Midbrain (tissue), 1 donor: ENCODE measurements around the gene MRPS6.

Experiments
- DNase-seq: peaks from one replicate; lab custom pipeline; 2025; lab: John Stamatoyannopoulos, UW

The MRPS6 gene

GRCh38 chr21:34073032-34073748, at the start of gene MRPS6, which contains the start of gene SLC5A3:
MRPS6 (plus strand) TSS chr21:34073578; CDS start chr21:34073701, 123 bp downstream.
SLC5A3 (plus strand) TSS chr21:34073578; CDS start chr21:34095199, 21,621 bp downstream.
- peak; percentile 84 for DNase-seq

DNA sequence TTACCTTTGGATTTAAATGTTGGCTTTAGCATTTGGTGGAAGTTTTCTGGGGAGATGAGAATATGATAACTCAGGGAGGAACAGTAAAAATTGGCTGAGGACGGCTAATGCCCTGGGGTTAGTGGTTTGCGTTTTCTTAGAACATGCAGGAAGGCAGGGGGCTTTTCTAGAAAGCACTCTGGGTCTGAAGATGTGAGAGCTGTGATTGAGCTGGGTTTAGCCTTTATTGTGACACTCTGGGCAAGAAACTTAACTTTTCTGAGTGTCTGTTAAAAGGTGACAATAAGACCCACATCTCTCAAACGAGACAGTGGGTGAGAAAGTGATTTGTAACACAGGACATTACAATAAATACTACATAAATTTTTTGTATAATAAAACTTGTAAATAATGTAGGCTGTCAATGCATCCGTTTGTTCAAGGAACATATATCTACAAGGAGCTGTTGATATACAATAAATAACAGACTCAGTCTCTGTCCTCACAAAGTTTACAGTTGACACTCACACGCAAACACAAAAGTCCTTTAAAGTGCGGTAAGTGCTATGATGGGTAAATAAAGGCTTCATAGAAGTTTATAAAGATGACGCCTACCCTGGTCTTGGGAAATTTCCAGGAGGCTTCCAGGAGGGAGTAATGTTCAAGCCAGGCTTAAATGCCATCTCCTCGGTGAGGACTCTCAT, 49.5 kb upstream of the MRPS6 start:
- DNase-seq = no peak

- DNase-seq = no peak
Observed at GRCh38 chr21:34024374-34024693, 49.0 kb upstream of the MRPS6 start.

GRCh38 chr21:34027721-34028461, 45.5 kb upstream of the MRPS6 start:
- no peak for DNase-seq

DNA sequence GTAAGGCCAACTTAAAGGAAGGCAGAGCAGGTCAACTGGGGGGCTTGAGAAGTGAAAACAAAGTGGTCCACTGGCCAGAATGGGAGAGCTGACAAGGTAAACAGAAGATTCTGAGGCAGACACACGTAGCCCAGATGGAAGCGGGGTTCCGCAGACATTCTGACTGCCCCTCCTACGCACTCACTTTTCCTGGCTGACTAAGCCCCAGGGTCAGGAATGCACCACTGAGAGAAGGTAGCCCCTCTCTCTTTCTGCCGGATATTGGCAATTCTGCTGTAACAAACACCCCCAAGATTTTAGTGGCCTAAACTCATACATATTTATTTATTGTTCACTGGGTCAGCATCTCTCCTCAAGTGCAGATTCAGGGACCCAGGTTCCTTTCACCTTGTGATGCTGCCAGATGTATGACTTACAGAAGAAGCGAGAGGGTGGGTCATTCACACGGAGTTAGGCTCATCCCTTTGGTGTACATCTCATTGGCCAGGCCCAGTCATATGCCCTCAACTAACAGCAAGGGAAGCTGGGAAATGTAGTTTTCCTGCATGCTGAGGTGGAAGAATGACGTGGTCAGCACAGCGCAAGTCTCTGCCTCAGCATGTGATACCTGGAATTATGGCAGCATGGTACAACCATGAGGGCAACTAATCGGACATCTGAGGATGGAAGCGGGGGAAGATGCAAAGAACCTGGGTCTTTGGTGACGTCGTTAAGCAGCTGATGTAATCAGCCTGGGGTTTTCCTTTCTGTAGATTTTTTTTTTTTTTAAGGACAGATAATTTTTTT, 43.4 kb upstream of the MRPS6 start:
- DNase-seq = no peak

DNA sequence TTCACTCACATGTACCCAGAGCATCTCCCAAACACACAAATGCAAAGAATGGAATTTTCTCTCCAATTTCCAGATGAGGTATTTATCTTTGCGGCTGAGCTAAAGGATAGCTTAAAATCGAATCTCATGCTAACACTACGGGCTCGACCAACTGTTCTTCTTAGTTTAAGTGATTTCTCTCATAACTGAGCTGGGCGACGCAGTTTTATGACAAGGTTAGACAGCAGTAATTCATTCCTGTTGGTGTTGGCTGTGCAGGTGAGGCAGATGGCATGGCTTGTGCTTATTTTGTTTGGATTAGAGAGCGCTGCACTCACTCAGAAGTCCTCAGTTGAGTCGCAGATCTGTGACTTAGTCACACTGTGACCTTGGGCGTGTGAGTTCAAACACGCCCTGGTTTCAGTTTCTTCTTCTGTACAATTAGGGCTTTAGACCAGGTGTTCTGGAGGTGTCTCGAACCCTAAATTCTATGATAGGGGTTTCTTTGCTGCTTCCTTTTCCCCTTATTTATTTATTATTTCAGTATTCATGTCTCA, 41.5 kb upstream of the MRPS6 start:
- DNase-seq = no peak

DNA sequence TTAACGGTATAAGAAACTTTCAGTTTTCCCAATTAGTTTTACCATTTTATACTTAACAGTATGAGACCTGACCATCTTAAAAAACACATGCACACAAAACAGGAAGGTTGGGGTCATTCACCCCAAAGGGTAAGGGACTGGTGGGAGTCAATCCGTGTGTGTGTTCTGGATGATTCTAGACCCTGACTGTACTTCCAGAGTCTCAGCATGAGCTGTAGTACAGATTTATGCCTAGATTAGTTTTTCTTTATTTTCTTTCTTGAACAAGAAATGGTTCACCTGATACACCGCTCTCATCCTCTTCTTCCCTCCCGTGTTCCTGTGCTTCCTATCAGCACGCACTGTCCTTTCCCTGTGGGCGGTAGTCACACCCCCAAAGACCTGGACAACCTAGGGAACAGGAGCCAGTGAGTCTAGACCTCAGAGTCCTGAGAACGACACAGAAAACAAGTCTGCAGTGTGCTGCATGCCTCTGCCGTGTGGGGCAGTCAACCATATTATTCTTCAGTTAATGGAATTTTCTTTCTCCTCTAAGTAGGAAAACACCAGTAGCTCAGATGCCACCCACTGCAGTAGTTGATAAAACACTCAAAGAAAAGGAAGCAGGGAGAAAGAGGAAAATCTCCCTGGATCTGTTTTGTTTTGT, 38.9 kb upstream of the MRPS6 start:
- no peak for DNase-seq

DNA sequence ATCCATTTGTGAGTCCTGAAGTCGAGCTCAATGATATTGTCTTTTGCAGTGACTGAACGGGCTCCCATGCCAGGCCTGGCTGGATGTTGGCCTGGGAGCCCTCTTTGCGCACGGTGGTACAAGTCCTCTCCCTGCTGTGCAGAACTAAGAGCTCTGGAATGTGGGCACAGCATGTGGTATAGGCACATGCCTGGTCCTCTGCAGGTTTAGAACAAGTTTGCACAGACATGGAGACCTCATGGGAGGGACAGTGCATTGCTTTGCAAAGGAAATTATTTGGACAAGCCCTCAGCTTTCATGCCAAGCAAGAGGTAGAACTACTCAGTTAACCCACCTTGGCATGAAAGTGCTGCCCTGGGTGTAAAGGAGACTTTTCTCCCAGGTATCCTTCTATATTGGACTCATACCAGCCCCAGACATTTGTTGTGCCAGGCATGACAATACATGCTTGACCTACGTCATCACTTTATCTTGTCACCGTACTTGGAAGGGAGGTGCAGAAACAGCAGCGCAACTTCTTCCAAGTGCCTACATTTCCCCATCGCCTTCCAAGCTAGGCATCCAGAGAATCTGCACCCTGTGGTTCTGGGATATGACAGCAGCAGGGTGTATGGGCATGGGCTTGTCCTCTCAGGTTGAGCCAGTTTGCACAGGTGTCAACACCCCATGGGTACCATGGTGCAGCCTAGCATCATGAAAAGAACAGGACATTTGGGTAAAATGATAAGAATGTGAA, 37.6 kb upstream of the MRPS6 start:
- DNase-seq = no peak

DNA sequence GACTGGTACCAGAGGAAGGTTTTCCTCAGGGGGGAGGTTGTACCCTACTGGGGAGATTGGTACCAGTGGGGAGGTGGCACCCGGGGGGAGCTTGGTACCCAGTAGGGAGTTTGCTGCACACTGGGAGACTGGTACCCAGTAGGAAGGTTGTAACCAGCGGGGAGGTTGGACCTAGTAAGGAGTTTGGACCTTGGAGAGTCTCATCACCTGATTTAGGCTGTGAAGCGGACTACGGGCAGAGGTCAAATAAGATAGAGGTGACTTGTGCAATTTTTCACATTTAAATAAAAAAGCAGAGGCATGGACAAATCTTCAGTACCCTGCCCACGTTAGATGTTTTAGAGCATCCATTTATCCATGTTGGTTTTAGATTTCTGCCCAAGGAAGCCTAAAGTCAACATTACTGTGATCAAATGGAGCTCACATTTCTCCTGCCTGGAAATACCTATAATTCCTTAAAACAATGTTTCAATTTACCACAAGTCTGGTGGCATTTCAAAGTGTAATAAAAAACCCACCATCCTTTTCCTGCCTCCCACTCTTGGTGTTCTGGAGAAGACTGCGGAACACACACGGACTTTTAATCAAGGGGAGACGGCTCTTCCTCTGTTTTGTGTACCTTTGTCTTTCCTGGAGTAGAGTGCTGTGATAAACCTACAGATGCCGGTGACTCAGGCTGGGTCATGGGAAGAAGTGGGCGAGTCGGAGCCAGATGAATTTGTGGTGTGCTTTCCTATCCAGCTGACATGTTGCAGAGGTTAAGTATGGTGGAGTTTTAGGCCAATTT, 36.2 kb upstream of the MRPS6 start:
- no peak for DNase-seq

DNA sequence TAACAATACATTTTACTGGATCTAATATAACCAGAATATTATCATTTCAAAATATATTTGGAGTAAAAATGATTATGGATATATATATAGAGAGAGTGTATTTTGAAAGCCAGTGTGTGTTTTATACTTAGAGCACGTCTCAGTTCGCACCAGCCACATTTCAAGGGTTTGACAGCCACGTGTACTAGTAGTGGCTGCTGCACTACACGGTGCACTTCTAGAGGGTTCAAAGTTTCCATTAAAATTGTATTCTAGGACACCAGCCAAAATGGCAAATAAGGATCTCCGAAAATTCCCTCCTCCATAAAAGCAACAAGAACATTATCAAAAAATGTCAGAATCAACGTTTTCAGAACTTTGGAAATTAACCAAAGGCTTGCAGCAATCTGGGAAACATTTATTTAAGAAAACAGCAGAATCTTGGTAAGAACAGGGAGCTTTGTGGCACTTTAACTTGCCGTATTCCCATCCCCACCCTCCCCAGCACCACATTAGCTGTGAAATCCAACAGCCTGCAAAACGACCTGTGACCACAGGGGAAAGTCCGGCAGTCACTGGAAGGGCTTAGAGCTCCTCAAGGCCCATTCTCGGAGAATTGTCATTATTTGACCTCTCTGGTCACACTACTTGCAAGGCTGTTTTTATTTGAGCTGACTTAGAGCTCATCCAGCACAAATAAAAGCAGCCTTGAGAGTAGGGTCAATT, 33.5 kb upstream of the MRPS6 start:
- no peak for DNase-seq

DNA sequence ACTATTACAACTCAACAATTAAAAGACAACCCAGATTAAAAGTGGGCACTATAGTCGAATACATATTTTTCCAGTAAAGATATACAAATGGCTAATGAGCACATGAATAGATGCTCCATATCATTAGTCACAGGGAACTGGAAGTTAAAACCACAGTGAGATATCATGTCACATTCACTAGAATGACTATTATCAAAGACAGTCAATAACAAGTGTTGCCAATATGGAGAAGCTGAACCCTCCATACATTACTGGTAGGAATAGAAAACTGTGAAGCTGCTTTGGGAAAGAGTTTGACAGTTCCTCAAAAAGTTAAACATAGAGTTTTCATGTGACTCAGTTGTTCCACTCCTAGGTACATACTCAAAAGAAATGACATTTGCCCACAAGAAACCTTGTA, 30.6 kb upstream of the MRPS6 start:
- DNase-seq = no peak

GRCh38 chr21:34043333-34043732, 30.0 kb upstream of the MRPS6 start:
- DNase-seq = no peak

DNA sequence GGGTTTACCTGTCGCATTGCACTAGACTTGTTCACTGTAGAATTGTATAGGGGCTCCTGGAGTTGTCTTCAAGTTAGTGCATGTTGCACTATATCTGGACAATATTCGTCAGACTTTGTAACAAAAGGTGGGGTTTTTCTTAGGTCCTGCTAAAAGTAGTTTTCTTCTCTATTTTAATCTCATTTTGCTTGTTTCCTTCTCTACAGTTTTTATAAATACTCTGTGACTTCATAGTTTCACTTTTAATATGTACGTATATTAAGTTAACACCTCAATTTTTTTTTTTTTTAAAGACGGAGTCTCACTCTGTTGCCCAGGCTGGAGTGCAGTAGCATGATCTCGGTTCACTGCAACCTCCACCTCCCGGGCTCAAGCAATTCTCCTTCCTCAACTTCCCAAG, 26.5 kb upstream of the MRPS6 start:
- no peak for DNase-seq

- DNase-seq = no peak
Observed at GRCh38 chr21:34047835-34048234, 25.5 kb upstream of the MRPS6 start.

DNA sequence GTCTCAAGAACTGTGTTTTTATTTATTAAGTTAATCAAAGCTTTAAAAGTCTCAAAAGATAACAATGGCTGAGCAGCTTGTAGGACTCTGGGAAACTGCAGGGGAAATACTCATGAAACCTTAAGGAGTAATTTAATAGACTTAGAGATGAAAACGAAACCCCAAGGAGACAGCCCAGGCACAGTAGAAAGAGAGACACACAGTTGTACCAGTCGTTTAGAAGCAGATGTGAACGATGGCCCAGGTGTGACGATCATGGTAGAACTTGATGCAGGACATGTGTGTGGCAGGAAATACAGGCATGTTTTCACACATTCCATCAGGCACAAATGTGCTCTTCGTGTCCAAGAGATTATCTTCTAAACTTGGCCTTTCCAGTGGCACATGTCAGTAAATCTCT, 21.2 kb upstream of the MRPS6 start:
- no peak for DNase-seq

GRCh38 chr21:34054259-34054658, 19.1 kb upstream of the MRPS6 start:
- no peak for DNase-seq

- DNase-seq = no peak
Observed at GRCh38 chr21:34055615-34056014, 17.8 kb upstream of the MRPS6 start.

DNA sequence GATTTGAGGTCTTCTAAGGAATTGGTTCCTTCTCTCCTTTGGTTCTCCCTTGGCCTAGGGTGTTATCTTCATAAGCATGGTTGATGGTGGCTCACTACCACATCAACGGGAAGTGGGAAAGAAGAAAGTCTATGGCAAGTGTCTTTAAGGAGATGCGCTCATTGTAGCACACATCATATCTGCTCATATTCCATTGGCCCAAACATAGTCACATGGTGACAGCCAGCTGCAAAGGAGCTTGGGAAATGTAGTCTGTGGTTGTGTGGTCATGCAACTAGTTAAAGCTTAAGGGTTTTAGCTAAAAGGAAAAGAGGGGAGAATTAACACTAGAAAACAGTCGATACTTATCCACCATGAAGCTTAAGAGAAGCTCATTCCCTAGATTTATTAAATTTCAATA, 11.4 kb upstream of the MRPS6 start:
- DNase-seq = no peak

- DNase-seq = no peak
Observed at GRCh38 chr21:34065027-34065426, 8.4 kb upstream of the MRPS6 start.
